HK-2 (cell line): Measurements from ENCODE around the gene TMC1.

Experiments
- DNase-seq: peaks from one replicate; pipeline ENCODE4 v3.0.0-alpha.2; 2018; ENCODE audit not compliant: unreplicated experiment

The TMC1 gene

GRCh38 chr9:72575666-72576065 is 54.3 kb downstream of the TMC1 start:
- no peak for DNase-seq

GRCh38 chr9:72576087-72576486 is 54.7 kb downstream of the TMC1 start:
- DNase-seq = no peak

- DNase-seq = no peak
Measured at GRCh38 chr9:72577212-72577753, 55.9 kb downstream of the TMC1 start.

GRCh38 chr9:72579190-72579589 is 57.8 kb downstream of the TMC1 start:
- no peak for DNase-seq

GRCh38 chr9:72579880-72580550 is 58.6 kb downstream of the TMC1 start:
- DNase-seq = no peak

GRCh38 chr9:72581694-72582093 is 60.3 kb downstream of the TMC1 start:
- DNase-seq = no peak

- DNase-seq = no peak
Measured at GRCh38 chr9:72583370-72583769, 62.0 kb downstream of the TMC1 start.

- no peak for DNase-seq
Measured at GRCh38 chr9:72586388-72587130, 65.2 kb downstream of the TMC1 start.

GRCh38 chr9:72588336-72588735 is 66.9 kb downstream of the TMC1 start:
- DNase-seq = no peak

- no peak for DNase-seq
Measured at GRCh38 chr9:72589667-72590521, 68.5 kb downstream of the TMC1 start.

- no peak for DNase-seq
Measured at GRCh38 chr9:72590824-72591223, 69.4 kb downstream of the TMC1 start.

GRCh38 chr9:72592502-72593403 is 71.3 kb downstream of the TMC1 start:
- DNase-seq = no peak

- no peak for DNase-seq
Measured at GRCh38 chr9:72596451-72597180, 75.2 kb downstream of the TMC1 start.

GRCh38 chr9:72597181-72597517 is 75.7 kb downstream of the TMC1 start:
- no peak for DNase-seq

- no peak for DNase-seq
Measured at GRCh38 chr9:72597601-72598000, 76.2 kb downstream of the TMC1 start.

- no peak for DNase-seq
Measured at GRCh38 chr9:72598639-72599038, 77.2 kb downstream of the TMC1 start.

GRCh38 chr9:72599874-72600534 is 78.6 kb downstream of the TMC1 start:
- DNase-seq = no peak

GRCh38 chr9:72600671-72601070 is 79.3 kb downstream of the TMC1 start:
- DNase-seq = no peak

GRCh38 chr9:72601615-72602014 is 80.2 kb downstream of the TMC1 start:
- DNase-seq = no peak

GRCh38 chr9:72612449-72612848 is 91.0 kb downstream of the TMC1 start:
- DNase-seq = no peak
